Right atrium auricular region (tissue), 2 donors: Measurements from ENCODE around the gene TRMU. TPM values are rescaled to one million over a fixed set of nuclear protein-coding genes. Genes with fewer than 3 reads are reported as not detected.

Source experiments
- DNase-seq: peaks from one replicate; pipeline ENCODE4 v3.0.0-alpha.2; 2019; ENCODE audit warnings: low spot score
- H3K27ac ChIP-seq, 2 donors: fragments of 200-600 bp; sonication (generic); 1 replicate in 1 of 2; 2 replicates in 1 of 2; pipeline ENCODE4 v1.5.1; 2016 to 2019
- H3K27me3 ChIP-seq, 2 donors: fragments of 200-600 bp; sonication (generic); one replicate each; pipeline versions ENCODE4 v1.5.1 to v1.6.0; 2017 to 2019
- H3K36me3 ChIP-seq: fragments of 200-600 bp; sonication (generic); one replicate; pipeline ENCODE4 v1.5.1; 2016
- H3K4me1 ChIP-seq, 2 donors: fragments of 200-600 bp; sonication (generic); one replicate each; pipeline versions ENCODE4 v1.5.1 to v1.6.0; 2017 to 2019
- H3K4me3 ChIP-seq, 2 donors: fragments of 200-600 bp; sonication (generic); 1 replicate in 1 of 2; 2 replicates in 1 of 2; pipeline ENCODE4 v1.5.1; 2017 to 2019; ENCODE audit warnings: mild to moderate bottlenecking in 1 of 2, moderate library complexity in 1 of 2
- H3K9me3 ChIP-seq, 2 donors: fragments of 200-600 bp; sonication (generic); one replicate each; pipeline ENCODE4 v1.5.1; 2019
- total RNA-seq, 2 donors: library from RNA; depleted of rRNA; stranded (reverse); fragments of >200 nt; gene quantifications; one replicate each; pipeline ENCODE4 v1.1.0, GENCODE V29; 2016
- TF ChIP-seq, protein P1 (sequence below), 2 donors: fragments of 200-600 bp; sonication (generic); IDR thresholded peaks; one replicate each; pipeline ENCODE4 v1.5.1; 2019; ENCODE audit warnings: antibody characterized with exemption in 2 of 2

TRMU gene
- total RNA-seq, 2 donors from 2014 or later = 22.2 to 22.4 TPM

DNA sequence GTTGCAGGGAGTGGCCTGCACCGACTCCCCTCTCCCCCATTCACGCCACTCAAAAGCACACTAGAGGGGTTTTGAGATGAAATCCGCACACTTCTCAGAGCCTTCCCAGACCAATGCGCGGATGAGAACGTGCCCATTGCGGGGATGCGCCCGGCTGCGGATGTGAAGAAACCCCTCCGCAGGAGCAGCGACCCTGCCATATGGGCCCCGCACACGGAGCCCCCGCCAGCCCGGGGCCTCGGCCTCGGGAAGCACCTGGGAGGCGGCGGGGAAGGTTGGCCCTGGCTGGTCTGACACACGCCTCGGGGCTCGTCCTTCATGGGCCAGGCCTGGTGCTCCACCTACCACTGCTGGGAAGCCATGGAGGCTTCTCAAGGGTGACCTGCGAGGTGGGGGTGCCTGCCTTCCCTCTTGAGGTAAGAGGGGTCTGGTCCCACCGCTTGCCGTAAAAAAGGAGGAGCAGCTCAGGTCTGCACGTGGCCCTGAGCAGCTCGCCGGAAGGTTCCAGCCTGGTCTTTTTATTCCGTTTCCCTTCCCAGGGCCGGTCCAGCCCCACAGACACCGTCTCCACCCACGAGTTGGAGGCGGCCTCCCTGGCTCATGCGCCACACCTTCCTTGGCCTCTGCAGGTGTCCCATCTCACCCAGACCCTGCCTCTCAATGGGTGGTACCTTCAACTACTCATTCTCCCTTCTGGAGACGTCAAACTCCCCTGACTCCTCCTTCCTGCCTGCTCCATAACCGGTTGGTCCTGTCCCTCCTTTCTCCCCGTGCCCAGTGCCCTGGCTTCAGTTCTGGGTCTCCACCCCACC lies 39.4 kb downstream of the TRMU start:
- TF ChIP-seq, protein P1, sequence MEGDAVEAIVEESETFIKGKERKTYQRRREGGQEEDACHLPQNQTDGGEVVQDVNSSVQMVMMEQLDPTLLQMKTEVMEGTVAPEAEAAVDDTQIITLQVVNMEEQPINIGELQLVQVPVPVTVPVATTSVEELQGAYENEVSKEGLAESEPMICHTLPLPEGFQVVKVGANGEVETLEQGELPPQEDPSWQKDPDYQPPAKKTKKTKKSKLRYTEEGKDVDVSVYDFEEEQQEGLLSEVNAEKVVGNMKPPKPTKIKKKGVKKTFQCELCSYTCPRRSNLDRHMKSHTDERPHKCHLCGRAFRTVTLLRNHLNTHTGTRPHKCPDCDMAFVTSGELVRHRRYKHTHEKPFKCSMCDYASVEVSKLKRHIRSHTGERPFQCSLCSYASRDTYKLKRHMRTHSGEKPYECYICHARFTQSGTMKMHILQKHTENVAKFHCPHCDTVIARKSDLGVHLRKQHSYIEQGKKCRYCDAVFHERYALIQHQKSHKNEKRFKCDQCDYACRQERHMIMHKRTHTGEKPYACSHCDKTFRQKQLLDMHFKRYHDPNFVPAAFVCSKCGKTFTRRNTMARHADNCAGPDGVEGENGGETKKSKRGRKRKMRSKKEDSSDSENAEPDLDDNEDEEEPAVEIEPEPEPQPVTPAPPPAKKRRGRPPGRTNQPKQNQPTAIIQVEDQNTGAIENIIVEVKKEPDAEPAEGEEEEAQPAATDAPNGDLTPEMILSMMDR (IDR thresholded peaks at IDR 0.05) = no peak
- H3K27me3 ChIP-seq = no peaks in the 10 kb centered on the region
- H3K4me3 ChIP-seq = no peak overlapping the region
- no peak for DNase-seq
- no peaks in the 10 kb centered on the region for H3K36me3 ChIP-seq
- peaks cover 0 to 7% of the 10 kb centered on the region in 2 donors for H3K4me1 ChIP-seq
- peaks cover 0 to 9% of the 10 kb centered on the region in 2 donors for H3K9me3 ChIP-seq
- no peak overlapping the region for H3K27ac ChIP-seq

DNA sequence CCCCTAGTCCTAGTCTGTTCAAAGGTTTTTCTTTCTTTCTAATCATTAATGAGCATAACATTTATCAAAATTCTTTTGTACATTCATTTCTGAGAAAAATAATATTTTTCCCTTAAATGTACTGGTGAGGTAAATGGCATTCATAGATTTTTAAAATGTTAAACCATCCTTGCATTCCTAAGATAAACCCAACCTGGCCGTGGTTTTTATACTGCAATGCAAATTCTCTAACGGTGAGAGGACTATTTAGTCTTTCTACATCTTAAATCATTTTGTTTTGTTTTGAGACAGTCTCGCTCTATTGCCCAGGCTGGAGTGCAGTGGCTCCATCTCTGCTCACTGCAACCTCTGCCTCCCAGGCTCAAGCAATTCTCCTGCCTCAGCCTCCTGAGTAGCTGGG lies 40.6 kb downstream of the TRMU start:
- Histone ChIP-seq H3K27me3 (no peaks in the 10 kb centered on the region), H3K4me1 (peaks cover 0 to 7% of the 10 kb centered on the region in 2 donors), H3K4me3 (no peak overlapping the region), H3K9me3 (peaks cover 0 to 9% of the 10 kb centered on the region in 2 donors), H3K27ac (no peak overlapping the region), H3K36me3 (no peaks in the 10 kb centered on the region)
- no peak for DNase-seq
- TF ChIP-seq, protein P1 (IDR thresholded peaks at IDR 0.05) = no peak

DNA sequence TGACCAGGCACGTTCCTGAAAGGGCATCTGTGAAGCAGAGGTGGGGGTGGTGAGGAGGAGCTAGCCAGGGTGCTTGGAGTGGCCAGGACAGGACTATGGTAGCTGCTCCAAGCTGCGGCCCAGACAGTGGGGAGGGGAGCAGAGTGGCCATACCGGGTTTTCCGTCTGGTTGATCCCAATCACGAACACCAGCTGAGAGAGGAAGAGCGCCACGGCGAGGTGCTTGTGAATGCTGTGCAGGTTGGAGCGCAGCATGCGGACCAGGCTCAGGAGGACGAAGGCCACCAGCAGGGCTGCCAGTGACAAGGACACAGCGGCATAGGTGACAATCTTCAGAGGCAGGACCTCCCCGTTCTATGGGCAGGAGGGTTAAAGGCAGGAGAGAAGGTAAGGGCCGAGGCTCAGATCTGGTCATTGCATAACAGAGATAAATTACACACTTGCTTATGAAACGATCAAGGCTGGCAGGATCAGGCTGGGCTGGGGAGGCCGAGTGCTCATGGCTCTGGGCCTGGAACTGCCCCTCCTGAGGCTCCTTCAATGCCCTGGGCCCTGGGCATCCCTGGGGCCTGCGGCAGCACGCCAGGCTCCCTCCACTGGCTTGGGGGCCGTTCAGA lies 41.5 kb downstream of the TRMU start:
- H3K27ac ChIP-seq = no peak overlapping the region
- H3K9me3 ChIP-seq = peaks cover 0 to 9% of the 10 kb centered on the region in 2 donors
- TF ChIP-seq, protein P1 (IDR thresholded peaks at IDR 0.05) = no peak
- H3K36me3 ChIP-seq = no peaks in the 10 kb centered on the region
- DNase-seq = no peak
- peaks cover 0 to 7% of the 10 kb centered on the region in 2 donors for H3K4me1 ChIP-seq
- no peak overlapping the region for H3K4me3 ChIP-seq
- H3K27me3 ChIP-seq = no peaks in the 10 kb centered on the region

DNA sequence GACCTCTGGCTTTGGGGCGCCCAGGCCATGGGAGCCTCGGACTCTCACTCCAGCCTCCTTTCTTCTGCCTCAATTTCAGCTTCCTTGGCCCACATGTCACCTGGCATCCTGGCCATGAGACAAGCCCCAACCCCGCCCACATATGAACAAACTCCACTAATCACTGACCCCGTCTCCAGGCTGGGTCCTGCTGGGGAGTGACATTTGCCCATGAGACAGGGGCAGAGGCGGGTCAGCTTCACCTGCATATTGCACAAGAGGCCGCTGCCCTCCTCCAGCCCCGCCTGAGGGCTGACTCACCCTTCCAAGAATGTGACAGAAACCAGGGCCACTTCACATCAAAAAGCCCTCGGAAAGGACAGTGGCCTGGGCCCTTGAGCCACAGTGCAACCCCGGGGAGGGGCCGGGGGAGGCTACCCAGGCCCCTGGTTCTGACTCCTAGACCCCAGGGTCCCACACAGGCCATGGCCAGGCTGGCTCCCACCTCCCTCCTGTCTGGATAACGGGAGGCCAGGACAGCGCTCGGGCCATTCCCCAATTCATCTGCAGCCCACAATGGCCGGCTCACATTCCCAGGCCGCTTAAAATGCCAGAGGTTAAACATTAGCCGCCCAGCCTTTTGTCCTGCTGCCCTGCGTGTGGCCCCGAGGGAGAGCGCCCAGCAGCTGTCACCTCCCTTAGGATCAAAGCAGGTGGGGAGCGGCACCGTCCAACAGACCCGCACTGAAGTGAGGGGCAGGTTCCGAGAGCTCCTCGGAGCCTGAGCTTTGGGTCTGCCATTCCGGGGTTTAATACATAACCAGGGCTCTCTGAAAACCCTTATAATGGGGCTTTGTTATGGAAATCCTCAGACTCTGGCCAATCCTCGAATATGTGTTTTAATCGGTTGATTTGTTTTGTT lies 42.3 kb downstream of the TRMU start:
- TF ChIP-seq, protein P1 (IDR thresholded peaks at IDR 0.05) = no peak
- H3K27me3 ChIP-seq = no peaks in the 10 kb centered on the region
- H3K36me3 ChIP-seq = no peaks in the 10 kb centered on the region
- H3K9me3 ChIP-seq = peaks cover 0 to 9% of the 10 kb centered on the region in 2 donors
- H3K4me3 ChIP-seq = no peak overlapping the region
- H3K4me1 ChIP-seq = peaks cover 0 to 7% of the 10 kb centered on the region in 2 donors
- no peak overlapping the region for H3K27ac ChIP-seq
- DNase-seq = no peak

DNA sequence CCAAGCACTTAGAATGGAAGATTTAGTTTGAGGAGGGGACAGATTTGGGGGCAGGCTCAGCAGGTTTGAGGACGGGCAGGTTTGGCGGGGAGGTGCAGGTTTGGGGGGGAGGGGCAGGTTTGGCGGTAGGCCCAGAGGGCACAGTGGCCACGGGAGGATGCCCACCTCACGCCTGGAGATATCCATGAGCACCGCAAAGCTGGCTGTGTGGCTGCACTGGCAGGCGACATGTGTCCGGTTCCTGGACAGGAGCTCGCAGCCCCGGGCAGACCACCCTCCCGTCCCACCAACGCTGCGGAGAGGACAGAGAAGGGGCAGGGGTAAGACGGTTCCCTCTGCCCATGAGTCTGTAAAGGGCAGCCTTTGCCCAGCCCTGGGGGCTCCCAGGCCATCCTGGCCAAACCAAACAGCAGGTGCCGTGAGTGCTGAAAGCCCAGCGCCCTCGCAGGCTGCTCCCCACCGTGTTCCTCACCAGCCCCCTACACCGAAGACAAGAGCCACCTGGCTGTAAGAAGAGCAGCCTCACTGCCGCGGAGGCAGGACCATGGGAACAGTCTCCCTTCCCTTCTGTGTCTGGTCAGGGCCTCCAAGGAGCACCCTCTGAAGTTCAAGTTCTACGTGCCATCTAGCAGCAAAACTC lies 43.0 kb downstream of the TRMU start:
- no peak for DNase-seq

More for the DNA sequence above, 43.0 kb downstream of the TRMU start:
- H3K9me3 ChIP-seq = peaks cover 0 to 9% of the 10 kb centered on the region in 2 donors
- peaks cover 0 to 7% of the 10 kb centered on the region in 2 donors for H3K4me1 ChIP-seq
- no peak overlapping the region for H3K4me3 ChIP-seq
- no peaks in the 10 kb centered on the region for H3K27me3 ChIP-seq
- no peak overlapping the region for H3K27ac ChIP-seq
- H3K36me3 ChIP-seq = no peaks in the 10 kb centered on the region
- TF ChIP-seq, protein P1 (IDR thresholded peaks at IDR 0.05) = no peak
